Fibroblast of the aortic adventitia (primary cell): ENCODE data around the gene NFATC4. TPM values are rescaled to one million over a fixed set of nuclear protein-coding genes. Genes with fewer than 3 reads are reported as not detected.

Source experiments
- DNase-seq: peaks from one replicate; pipeline ENCODE4 v3.0.0-alpha.2; 2010; ENCODE audit warnings: low read depth
- H3K4me3 ChIP-seq: 2 replicates; pipeline ENCODE4 v1.5.1; 2011; ENCODE audit warnings: low read depth, mild to moderate bottlenecking, control low read depth, low read length, moderate library complexity
- total RNA-seq: library from RNA; depleted of rRNA; stranded (reverse); fragments of >200 nt; gene quantifications from 2 replicates; pipeline ENCODE4 v1.2.3, GENCODE V29; 2012; ENCODE audit warnings: low replicate concordance
- TF ChIP-seq, protein P1 (sequence below): IDR thresholded peaks from 2 replicates; pipeline ENCODE4 v1.5.1; 2011; ENCODE audit warnings: mild to moderate bottlenecking, low read length, control low read depth, inconsistent platforms; ENCODE audit not compliant: insufficient read depth

Gene NFATC4
- total RNA-seq, 1 donor, result 77.9 TPM

DNA sequence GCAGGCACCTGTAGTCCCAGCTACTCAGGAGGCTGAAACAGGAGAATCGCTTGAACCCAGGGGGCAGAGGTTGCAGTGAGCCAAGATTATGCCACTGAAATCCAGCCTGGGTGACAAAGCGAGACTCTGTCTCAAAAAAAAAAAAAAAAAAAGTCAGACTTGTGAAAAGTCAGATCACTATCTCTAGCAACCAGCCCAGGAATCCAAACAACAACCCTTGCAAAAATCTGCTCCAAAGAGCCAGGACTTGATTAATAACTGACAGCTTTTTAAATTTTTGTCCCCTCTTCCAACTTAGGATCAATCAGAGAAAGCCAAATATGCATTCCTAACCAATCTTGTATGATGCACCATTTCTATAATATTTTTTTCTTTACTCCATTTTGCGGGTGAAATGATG, 7.7 kb upstream of the NFATC4 start:
- DNase-seq, result no peak
- TF ChIP-seq, protein P1, sequence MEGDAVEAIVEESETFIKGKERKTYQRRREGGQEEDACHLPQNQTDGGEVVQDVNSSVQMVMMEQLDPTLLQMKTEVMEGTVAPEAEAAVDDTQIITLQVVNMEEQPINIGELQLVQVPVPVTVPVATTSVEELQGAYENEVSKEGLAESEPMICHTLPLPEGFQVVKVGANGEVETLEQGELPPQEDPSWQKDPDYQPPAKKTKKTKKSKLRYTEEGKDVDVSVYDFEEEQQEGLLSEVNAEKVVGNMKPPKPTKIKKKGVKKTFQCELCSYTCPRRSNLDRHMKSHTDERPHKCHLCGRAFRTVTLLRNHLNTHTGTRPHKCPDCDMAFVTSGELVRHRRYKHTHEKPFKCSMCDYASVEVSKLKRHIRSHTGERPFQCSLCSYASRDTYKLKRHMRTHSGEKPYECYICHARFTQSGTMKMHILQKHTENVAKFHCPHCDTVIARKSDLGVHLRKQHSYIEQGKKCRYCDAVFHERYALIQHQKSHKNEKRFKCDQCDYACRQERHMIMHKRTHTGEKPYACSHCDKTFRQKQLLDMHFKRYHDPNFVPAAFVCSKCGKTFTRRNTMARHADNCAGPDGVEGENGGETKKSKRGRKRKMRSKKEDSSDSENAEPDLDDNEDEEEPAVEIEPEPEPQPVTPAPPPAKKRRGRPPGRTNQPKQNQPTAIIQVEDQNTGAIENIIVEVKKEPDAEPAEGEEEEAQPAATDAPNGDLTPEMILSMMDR, result no peak

DNA sequence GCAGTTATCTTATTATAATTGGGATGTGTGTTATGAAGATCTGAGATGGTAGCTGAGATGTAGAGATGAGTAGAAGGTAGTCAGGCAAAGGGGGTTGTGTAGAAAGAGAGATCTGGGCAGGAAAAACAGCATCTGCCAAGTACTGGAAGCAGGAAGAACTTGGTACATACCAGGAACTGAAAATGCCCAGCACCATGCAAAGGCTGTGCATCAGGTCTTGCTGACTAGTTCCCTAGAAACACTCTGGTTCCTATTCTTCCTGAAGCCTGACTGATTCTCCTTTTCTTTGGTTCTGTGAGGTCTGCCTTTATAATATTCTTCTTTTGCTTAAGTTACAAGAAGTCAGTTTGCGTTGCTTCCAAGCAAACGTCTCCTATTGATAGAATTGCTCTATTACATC, 6.7 kb upstream of the NFATC4 start:
- no peak overlapping the region for H3K4me3 ChIP-seq
- TF ChIP-seq, protein P1, result no peak
- no peak for DNase-seq

More for the DNA sequence above, 7.7 kb upstream of the NFATC4 start:
- H3K4me3 ChIP-seq, result no peak overlapping the region

DNA sequence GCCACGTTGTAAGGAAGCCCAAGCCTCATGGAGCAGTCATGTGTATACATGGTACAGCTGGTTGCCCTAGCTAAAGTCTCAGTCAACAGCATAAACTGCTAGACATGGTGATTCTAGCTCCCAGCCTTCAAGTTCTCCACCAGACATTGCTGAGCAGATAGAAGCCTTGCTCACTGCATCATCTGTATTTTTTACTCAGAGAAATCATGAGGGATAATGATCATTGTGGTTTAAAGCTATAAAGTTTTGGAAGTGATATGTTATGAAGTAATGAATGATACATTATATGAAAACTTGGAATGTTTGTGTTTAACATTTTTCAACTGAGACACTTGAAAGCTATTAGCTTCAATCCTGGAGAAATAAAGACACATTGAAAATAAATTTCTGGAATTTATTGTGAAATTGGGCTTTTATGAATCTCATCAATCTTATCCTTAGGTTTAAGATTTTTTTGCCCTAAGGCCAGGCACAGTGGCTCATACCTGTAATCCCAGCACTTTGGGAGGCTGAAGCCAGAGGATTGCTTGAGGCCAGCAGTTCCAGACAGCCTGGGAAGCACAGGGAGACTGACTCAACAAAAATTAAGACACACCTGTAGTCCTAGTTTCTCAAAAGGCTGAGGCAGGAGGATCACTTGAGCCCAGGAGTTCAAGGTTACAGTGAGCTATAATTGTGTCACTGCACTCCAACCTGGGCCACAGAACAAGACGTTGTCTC, 5.6 kb upstream of the NFATC4 start:
- no peak for DNase-seq
- H3K4me3 ChIP-seq, result no peak overlapping the region
- TF ChIP-seq, protein P1, result no peak

DNA sequence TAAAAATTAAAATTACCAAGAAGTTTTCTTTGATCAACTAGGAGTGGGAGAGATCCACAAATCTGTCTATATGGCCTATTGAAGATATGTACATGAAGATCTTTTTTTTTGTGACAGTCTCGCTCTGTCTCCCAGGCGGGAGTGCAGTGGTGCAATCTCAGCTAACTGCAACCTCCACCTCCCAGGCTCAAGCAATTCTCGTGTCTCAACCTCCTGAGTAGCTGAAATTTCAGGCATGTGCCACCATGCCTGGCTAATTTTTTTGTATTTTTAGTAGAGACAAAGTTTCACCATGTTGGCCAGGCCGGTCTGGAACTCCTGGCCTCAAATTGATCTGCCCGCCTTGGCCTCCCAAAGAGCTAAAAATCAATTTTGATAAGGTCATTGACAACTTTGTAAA, 4.6 kb upstream of the NFATC4 start:
- no peak for DNase-seq
- TF ChIP-seq, protein P1, result no peak
- H3K4me3 ChIP-seq, result no peak overlapping the region

DNA sequence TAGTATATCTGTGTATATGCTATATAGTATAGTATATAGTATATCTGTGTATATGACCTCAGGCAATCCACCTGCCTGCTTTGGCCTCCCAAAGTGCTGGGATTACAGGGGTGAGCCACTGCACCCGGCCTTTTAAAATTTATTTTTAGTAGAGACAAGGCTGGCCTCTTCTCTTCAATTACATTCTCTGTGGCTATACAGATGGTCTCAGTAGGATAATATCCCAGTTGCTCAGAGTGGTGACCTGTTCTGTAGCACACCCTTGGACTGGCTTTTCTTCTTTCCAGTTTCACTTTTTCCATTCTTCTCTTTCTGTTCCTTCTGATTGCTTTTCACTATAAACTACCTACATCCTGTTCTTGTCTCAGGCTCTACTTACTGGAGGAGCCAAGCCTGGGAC, 3.1 kb upstream of the NFATC4 start:
- H3K4me3 ChIP-seq, result no peak overlapping the region
- DNase-seq, result no peak

DNA sequence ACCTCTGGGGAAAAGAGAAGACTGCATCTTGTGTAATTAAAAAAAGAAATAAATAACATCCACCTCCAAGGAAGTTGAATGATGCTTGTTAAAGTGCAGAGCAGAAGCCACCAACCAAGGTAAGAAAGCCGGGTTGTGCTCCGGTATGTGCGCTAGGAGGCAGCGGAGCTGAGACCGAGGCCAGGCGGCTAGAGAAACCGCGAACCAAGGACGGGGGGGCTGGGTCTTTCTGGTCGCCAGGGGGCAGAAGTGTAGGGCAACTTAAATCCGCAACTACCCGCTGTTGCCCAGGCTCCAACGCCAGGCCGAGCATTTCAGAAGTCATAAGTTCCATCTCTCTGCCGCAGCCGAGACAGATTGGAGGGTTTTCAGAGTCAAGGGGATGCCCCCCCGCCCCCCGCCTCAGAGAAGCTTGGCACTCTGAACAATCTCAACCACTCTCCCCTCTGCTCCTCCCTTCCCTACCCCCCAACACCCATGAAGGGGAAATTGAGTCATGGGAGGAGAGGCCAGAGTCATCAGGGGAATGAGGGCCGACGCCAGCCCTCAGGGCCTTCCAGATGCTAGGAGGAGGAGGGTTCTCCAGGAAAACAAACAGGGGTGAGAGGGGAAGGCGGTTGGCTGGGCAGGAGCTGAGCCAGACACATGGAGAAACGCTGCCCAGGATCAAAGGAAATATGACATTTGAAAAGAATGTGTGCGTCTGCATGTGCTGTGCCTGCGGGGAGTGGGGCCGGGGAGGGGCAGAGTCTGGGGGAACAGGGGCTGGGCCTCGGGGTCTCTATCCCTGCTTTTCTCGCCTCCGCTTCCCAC, 2.2 kb upstream of the NFATC4 start:
- TF ChIP-seq, protein P1, result peak; percentile 89
- DNase-seq, result peak; percentile 96
- H3K4me3 ChIP-seq, result peak overlapping the region; percentile 63

More for the DNA sequence above, 3.1 kb upstream of the NFATC4 start:
- TF ChIP-seq, protein P1, result no peak
